HCT116 (cell line): ENCODE data around the gene CPSF7. TPM values are rescaled to one million over a fixed set of nuclear protein-coding genes. Genes with fewer than 3 reads are reported as not detected.

Experiments used
- ATAC-seq: fragments of 200-7000 bp; cut with Tn5 transposase; 2 replicates; pipeline ENCODE4 v1.9.1; 2020; ENCODE audit warnings: mild to moderate bottlenecking, moderate library complexity
- BruUV-seq: library from RNA; stranded (reverse); fragments of 400-500 nt; replicated peaks from 2 replicates; lab custom pipeline; 2021; lab: Mats Ljungman, UMichigan
- CTCF ChIA-PET: fragments of 300-600 bp; sonication (Branson Sonifier 250); formaldehyde crosslinking; loops from one replicate; lab custom pipeline; 2021; ENCODE audit warnings: antibody characterized with exemption; lab: Charles Lee
- POLR2A ChIA-PET: fragments of 300-600, 350-600 bp; sonication (Branson Sonifier 250); formaldehyde crosslinking; loops from one replicate; lab custom pipeline; 2021; ENCODE audit warnings: antibody characterized with exemption; lab: Charles Lee
- RAD21 ChIA-PET, 2 experiments: fragments of 300-600 bp; sonication (Branson Sonifier 250); formaldehyde crosslinking; loops; one replicate each; lab custom pipeline; 2023; ENCODE audit warnings: low total read pairs in 2 of 2; ENCODE audit not compliant: uncharacterized antibody in 2 of 2, unreplicated experiment in 2 of 2, low non-redundant PET in 1 of 2; lab: Charles Lee
- DNase-seq: peaks from one replicate; pipeline ENCODE4 v3.0.0-alpha.2; 2010; ENCODE audit warnings: low read depth, low spot score
- H2AFZ ChIP-seq: fragments of 200-600 bp; shearing (Covaris generic), sonication (generic); 2 replicates; pipeline ENCODE4 v1.6.1; 2017; ENCODE audit warnings: low read depth, mixed run types, mixed read lengths, antibody characterized with exemption, low read length; ENCODE audit not compliant: poor library complexity, severe bottlenecking
- H3K27ac ChIP-seq: 2 replicates; pipeline ENCODE4 v1.5.1; 2012; ENCODE audit warnings: low read depth, low read length
- H3K27me3 ChIP-seq: fragments of 200-600 bp; sonication (generic); 2 replicates; pipeline ENCODE4 v1.6.1; 2016; ENCODE audit warnings: mixed run types, low read length, mixed read lengths; ENCODE audit not compliant: insufficient read depth
- H3K36me3 ChIP-seq, 2 experiments: fragments of 200-500 bp in 1 of 2; fragments of 200-600 bp in 1 of 2; sonication (Bioruptor generic) in 1 of 2; sonication (generic) in 1 of 2; 2 replicates each; pipeline versions ENCODE4 v1.5.1 to v1.6.1; 2014 to 2016; ENCODE audit warnings: low read length in 2 of 2, inconsistent platforms in 1 of 2, mixed read lengths in 1 of 2, mixed run types in 1 of 2; ENCODE audit not compliant: insufficient read depth in 2 of 2, control insufficient read depth in 1 of 2
- H3K4me1 ChIP-seq, 2 experiments: fragments of 200-600 bp in 1 of 2; sonication (generic) in 1 of 2; 2 replicates each; pipeline versions ENCODE4 v1.5.1 to v1.6.1; 2012 to 2017; ENCODE audit warnings: low read length in 2 of 2, inconsistent platforms in 1 of 2, mild to moderate bottlenecking in 1 of 2, mixed read lengths in 1 of 2, mixed run types in 1 of 2, moderate library complexity in 1 of 2; ENCODE audit not compliant: insufficient read depth in 2 of 2, control insufficient read depth in 1 of 2
- H3K4me2 ChIP-seq: fragments of 200-600 bp; sonication (generic); 2 replicates; pipeline ENCODE4 v1.6.1; 2017; ENCODE audit warnings: mixed run types, low read length, mixed read lengths
- H3K4me3 ChIP-seq, 2 experiments: fragments of 200-600 bp in 1 of 2; sonication (generic) in 1 of 2; replicated peaks in 1 of 2; 2 replicates each; pipeline ENCODE4 v1.5.1; 2011 to 2016; ENCODE audit warnings: low read length in 2 of 2, control low read depth in 1 of 2, low read depth in 1 of 2, mild to moderate bottlenecking in 1 of 2, mixed read lengths in 1 of 2, mixed run types in 1 of 2
- H3K79me2 ChIP-seq: fragments of 200-600 bp; sonication (generic); 2 replicates; pipeline ENCODE4 v1.6.1; 2017; ENCODE audit warnings: mild to moderate bottlenecking, mixed run types, low read length, moderate library complexity, mixed read lengths; ENCODE audit not compliant: insufficient read depth
- H3K9ac ChIP-seq: fragments of 200-600 bp; sonication (generic); 2 replicates; pipeline ENCODE4 v1.6.1; 2016; ENCODE audit warnings: low read length, mixed read lengths
- H3K9me2 ChIP-seq: fragments of 200-600 bp; sonication (generic), shearing (Covaris generic); 2 replicates; pipeline ENCODE4 v1.6.1; 2017; ENCODE audit warnings: mixed run types, mild to moderate bottlenecking, moderate library complexity; ENCODE audit not compliant: insufficient read depth
- H3K9me3 ChIP-seq, 2 experiments: fragments of 200-500 bp in 1 of 2; fragments of 200-600 bp in 1 of 2; sonication (Bioruptor generic) in 1 of 2; sonication (generic) in 1 of 2; 2 replicates each; pipeline ENCODE4 v1.6.1; 2014 to 2017; ENCODE audit warnings: low read length in 2 of 2, mixed read lengths in 2 of 2, inconsistent platforms in 1 of 2, low read depth in 1 of 2, mild to moderate bottlenecking in 1 of 2, mixed run types in 1 of 2, moderate library complexity in 1 of 2; ENCODE audit not compliant: control insufficient read depth in 1 of 2, insufficient read depth in 1 of 2
- H4K20me1 ChIP-seq: fragments of 200-600 bp; sonication (generic), shearing (Covaris generic); 2 replicates; pipeline ENCODE4 v1.6.1; 2017; ENCODE audit warnings: mixed run types, mild to moderate bottlenecking, moderate library complexity; ENCODE audit not compliant: insufficient read depth
- CTCF ChIP-seq, 3 experiments: fragments of 200-600 bp in 1 of 3; sonication (generic) in 1 of 3; IDR thresholded peaks in 2 of 3; conservative IDR thresholded peaks in 1 of 3; 2 replicates each; pipeline ENCODE4 v1.5.1; 2012 to 2017; ENCODE audit warnings: low read depth in 2 of 3, low read length in 2 of 3, antibody characterized with exemption in 1 of 3, borderline replicate concordance in 1 of 3, control low read depth in 1 of 3, mild to moderate bottlenecking in 1 of 3, mixed read lengths in 1 of 3, mixed run types in 1 of 3, moderate library complexity in 1 of 3; ENCODE audit not compliant: insufficient read depth in 1 of 3
- EZH2phosphoT487 ChIP-seq: fragments of 200-600 bp; IDR thresholded peaks from 2 replicates; pipeline ENCODE4 v1.6.1; 2018; ENCODE audit warnings: antibody characterized with exemption, borderline replicate concordance
- FOSL1 ChIP-seq: IDR thresholded peaks from 2 replicates; pipeline ENCODE4 v1.6.1; 2012; ENCODE audit warnings: low read depth
- JUND ChIP-seq: IDR thresholded peaks from 2 replicates; pipeline ENCODE4 v1.6.1; 2012
- POLR2AphosphoS5 ChIP-seq: IDR thresholded peaks from 2 replicates; pipeline ENCODE4 v1.6.1; 2011; ENCODE audit warnings: mild to moderate bottlenecking, low read depth, low read length, moderate library complexity
- SP1 ChIP-seq: IDR thresholded peaks from 2 replicates; pipeline ENCODE4 v1.6.1; 2012; ENCODE audit warnings: low read depth
- SRF ChIP-seq: IDR thresholded peaks from 2 replicates; pipeline ENCODE4 v1.6.1; 2012; ENCODE audit warnings: low read depth
- YY1 ChIP-seq: IDR thresholded peaks from 2 replicates; pipeline ENCODE4 v1.6.1; 2011; ENCODE audit warnings: low read length, low read depth, moderate library complexity, mild to moderate bottlenecking; ENCODE audit not compliant: insufficient replicate concordance; ENCODE audit errors: extremely low read depth
- intact Hi-C: fragments of 100-400 bp; cut with micrococcal nuclease; formaldehyde crosslinking; loops from 2 replicates; pipeline ENCODE4 v1.10.0; 2022
- total RNA-seq: library from RNA; stranded (reverse); gene quantifications from one replicate; pipeline ENCODE4 v1.2.1, GENCODE V29; 2021; ENCODE audit not compliant: unreplicated experiment

The CPSF7 gene
- total RNA-seq, 1 experiment from 2014 or later, result 110 TPM

- H3K4me3 ChIP-seq, result no peak overlapping the region
- ChIA-PET CTCF (interaction anchor here (1.5 kb wide), 1 partner anchor 28 kb away, joined by 3 read pairs; no protein-coding TSS in a partner anchor), POLR2A (no interaction called here), RAD21 (no interaction called here)
- no peak overlapping the region for H2AFZ ChIP-seq
- H3K79me2 ChIP-seq, result peaks cover 7% of the 10 kb centered on the region
- intact Hi-C loops, result no loop called here
- DNase-seq (no peak), ATAC-seq (no peak)
- no peak overlapping the region for H3K9ac ChIP-seq
- H3K9me2 ChIP-seq, result no peaks in the 10 kb centered on the region
- BruUV-seq, result no TSS peak
- H3K4me2 ChIP-seq, result no peak overlapping the region
- TF ChIP-seq SRF (no peak), EZH2phosphoT487 (no peak), YY1 (no peak), JUND (no peak), SP1 (no peak), POLR2AphosphoS5 (no peak), CTCF (IDR thresholded peaks at IDR 0.05 in 2 of 3, conservative IDR thresholded peaks at IDR 0.05 in 1 of 3; ENCODE audit: borderline replicate concordance in 1 of 3, insufficient read depth in 1 of 3, low read depth in 2 of 3, low read length in 2 of 3) (no peak), FOSL1 (no peak)
- H4K20me1 ChIP-seq, result no peaks in the 10 kb centered on the region
- peaks cover 0 to 13% of the 10 kb centered on the region in 2 experiments; a peak in 1 of 4 replicates for H3K4me1 ChIP-seq
- H3K36me3 ChIP-seq, result peaks cover 0 to 2% of the 10 kb centered on the region in 2 experiments; a peak in 2 of 4 replicates
- H3K9me3 ChIP-seq, result no peaks in the 10 kb centered on the region
- no peak overlapping the region for H3K27ac ChIP-seq
- no peaks in the 10 kb centered on the region for H3K27me3 ChIP-seq
Measured at GRCh38 chr11:61357233-61357893, 72.4 kb downstream of the CPSF7 start.
